Sigmoid colon (tissue), 4 donors: Measurements from ENCODE around the gene VPS13A.

Source experiments
- EP300 ChIP-seq, 4 donors: sonication (generic); formaldehyde crosslinking; IDR thresholded peaks; one replicate each; pipeline ENCODE4 v1.6.1; 2017; ENCODE audit warnings: antibody characterized with exemption in 4 of 4
- POLR2A ChIP-seq, 2 donors: fragments of 450-650 bp; IDR thresholded peaks; one replicate each; pipeline ENCODE4 v1.6.1; 2016; ENCODE audit warnings: antibody characterized with exemption in 2 of 2, mild to moderate bottlenecking in 2 of 2, moderate library complexity in 2 of 2
- TF ChIP-seq, protein P1 (sequence below), 4 experiments: fragments of 450-650 bp in 3 of 4; fragments of 200-600 bp in 1 of 4; IDR thresholded peaks; one replicate each; pipeline ENCODE4 v1.5.1; 2016 to 2019; ENCODE audit warnings: antibody characterized with exemption in 4 of 4, mild to moderate bottlenecking in 3 of 4, moderate library complexity in 2 of 4

DNA sequence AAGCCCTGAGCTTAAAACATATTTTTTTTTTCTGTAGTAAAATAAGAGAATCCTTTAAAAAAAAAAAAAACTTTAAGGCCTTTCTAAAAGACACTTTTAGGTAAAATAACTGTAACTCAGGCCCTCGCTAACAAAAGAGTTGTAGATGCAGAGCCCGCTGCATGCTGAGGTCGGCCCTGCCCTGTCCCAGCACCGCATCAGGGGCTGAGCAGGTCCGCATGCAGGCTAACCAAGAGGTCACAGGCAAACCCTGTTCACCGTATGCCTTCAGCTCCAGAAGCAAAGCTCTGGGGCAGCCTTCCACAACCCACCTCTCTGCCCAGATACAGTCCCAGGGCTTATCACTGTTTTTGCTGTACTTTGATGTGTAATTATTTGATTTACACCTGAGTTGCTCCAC, 254.7 kb downstream of the VPS13A start:
- TF ChIP-seq POLR2A (IDR thresholded peaks at IDR 0.05) (no peak), EP300 (IDR thresholded peaks at IDR 0.05) (no peak)
- TF ChIP-seq, protein P1, sequence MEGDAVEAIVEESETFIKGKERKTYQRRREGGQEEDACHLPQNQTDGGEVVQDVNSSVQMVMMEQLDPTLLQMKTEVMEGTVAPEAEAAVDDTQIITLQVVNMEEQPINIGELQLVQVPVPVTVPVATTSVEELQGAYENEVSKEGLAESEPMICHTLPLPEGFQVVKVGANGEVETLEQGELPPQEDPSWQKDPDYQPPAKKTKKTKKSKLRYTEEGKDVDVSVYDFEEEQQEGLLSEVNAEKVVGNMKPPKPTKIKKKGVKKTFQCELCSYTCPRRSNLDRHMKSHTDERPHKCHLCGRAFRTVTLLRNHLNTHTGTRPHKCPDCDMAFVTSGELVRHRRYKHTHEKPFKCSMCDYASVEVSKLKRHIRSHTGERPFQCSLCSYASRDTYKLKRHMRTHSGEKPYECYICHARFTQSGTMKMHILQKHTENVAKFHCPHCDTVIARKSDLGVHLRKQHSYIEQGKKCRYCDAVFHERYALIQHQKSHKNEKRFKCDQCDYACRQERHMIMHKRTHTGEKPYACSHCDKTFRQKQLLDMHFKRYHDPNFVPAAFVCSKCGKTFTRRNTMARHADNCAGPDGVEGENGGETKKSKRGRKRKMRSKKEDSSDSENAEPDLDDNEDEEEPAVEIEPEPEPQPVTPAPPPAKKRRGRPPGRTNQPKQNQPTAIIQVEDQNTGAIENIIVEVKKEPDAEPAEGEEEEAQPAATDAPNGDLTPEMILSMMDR (IDR thresholded peaks at IDR 0.05), result no peak
